Common myeloid progenitor, CD34-positive (primary cell): ENCODE results near the gene SLC17A7.

ENCODE experiments used
- CTCF ChIA-PET: fragments of 350-600 bp; sonication (Branson Sonifier 250); formaldehyde crosslinking; loops from one replicate; lab custom pipeline; 2021; ENCODE audit warnings: antibody characterized with exemption; lab: Charles Lee
- POLR2A ChIA-PET: fragments of 350-600 bp; sonication (Branson Sonifier 250); formaldehyde crosslinking; loops from one replicate; lab custom pipeline; 2021; ENCODE audit warnings: antibody characterized with exemption; lab: Charles Lee
- DNase-seq, 3 donors: peaks; one replicate each; pipeline versions ENCODE4 v3.0.0 to v3.0.0-alpha.2; 2013
- H3K27ac ChIP-seq, 2 experiments: 1 replicate in 1 of 2; 2 replicates in 1 of 2; pipeline ENCODE4 v1.7.0; 2013; ENCODE audit warnings: inconsistent platforms in 2 of 2, low read length in 2 of 2, mild to moderate bottlenecking in 2 of 2, low read depth in 1 of 2, moderate library complexity in 1 of 2; ENCODE audit not compliant: severe bottlenecking in 2 of 2, insufficient read depth in 1 of 2, poor library complexity in 1 of 2
- H3K27me3 ChIP-seq, 5 experiments: replicated peaks in 2 of 5; 1 replicate in 3 of 5; 2 replicates in 2 of 5; pipeline versions ENCODE4 v1.6.1 to v1.7.0; 2013; ENCODE audit warnings: low read length in 4 of 5, mild to moderate bottlenecking in 2 of 5, moderate library complexity in 2 of 5, inconsistent platforms in 1 of 5; ENCODE audit not compliant: insufficient read depth in 5 of 5, control insufficient read depth in 4 of 5
- H3K36me3 ChIP-seq, 4 experiments: 1 replicate in 2 of 4; 2 replicates in 2 of 4; pipeline versions ENCODE4 v1.6.1 to v1.7.0; 2013; ENCODE audit warnings: low read length in 3 of 4, control low read depth in 1 of 4, mild to moderate bottlenecking in 1 of 4; ENCODE audit not compliant: control insufficient read depth in 4 of 4, insufficient read depth in 4 of 4
- H3K4me1 ChIP-seq, 4 experiments: 1 replicate in 3 of 4; 2 replicates in 1 of 4; pipeline versions ENCODE4 v1.6.1 to v1.7.1; 2013; ENCODE audit warnings: low read length in 3 of 4, mild to moderate bottlenecking in 3 of 4, control low read depth in 1 of 4, inconsistent platforms in 1 of 4, moderate library complexity in 1 of 4; ENCODE audit not compliant: control insufficient read depth in 4 of 4, insufficient read depth in 4 of 4; ENCODE audit errors: control extremely low read depth in 1 of 4
- H3K4me3 ChIP-seq, 7 experiments: 1 replicate in 4 of 7; 2 replicates in 3 of 7; pipeline versions ENCODE4 v1.5.1 to v1.7.0; 2013; ENCODE audit warnings: mild to moderate bottlenecking in 7 of 7, low read length in 6 of 7, moderate library complexity in 6 of 7, inconsistent platforms in 2 of 7, low read depth in 2 of 7, control low read depth in 1 of 7; ENCODE audit not compliant: insufficient read depth in 4 of 7, control insufficient read depth in 1 of 7; ENCODE audit errors: extremely low read depth in 1 of 7
- H3K9me3 ChIP-seq, 5 experiments: 1 replicate in 4 of 5; 2 replicates in 1 of 5; pipeline versions ENCODE4 v1.6.1 to v1.7.1; 2013; ENCODE audit warnings: low read length in 4 of 5, mild to moderate bottlenecking in 2 of 5, inconsistent platforms in 1 of 5, low read depth in 1 of 5, moderate library complexity in 1 of 5; ENCODE audit not compliant: control insufficient read depth in 4 of 5, insufficient read depth in 2 of 5; ENCODE audit errors: control extremely low read depth in 1 of 5
- WGBS: methylation state at CpG from one replicate; pipeline ENCODE4 v1.1.5; 2013; ENCODE audit not compliant: insufficient coverage; 5-methylcytosine and 5-hydroxymethylcytosine counted together

Gene SLC17A7

DNA sequence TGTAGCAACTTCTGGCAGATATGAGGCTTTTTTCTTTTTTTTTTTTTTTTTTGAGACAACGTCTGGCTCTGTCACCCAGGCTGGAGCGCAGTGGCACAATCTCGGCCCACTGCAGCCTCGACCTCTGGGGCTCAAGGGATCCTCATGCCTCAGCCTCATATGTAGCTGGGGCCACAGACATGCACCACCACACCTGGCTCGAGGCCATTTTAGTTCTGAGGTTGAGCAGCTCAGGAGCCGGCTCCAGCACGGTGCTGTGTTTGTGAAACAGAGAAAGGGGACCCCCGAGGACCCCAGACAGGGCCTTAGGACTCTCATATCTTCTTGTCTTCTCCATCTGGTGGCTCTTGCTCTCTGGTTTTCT is 29.3 kb upstream of the SLC17A7 start:
- no peak overlapping the region for H3K4me3 ChIP-seq
- 50% methylated on average over 6 of the region's 8 CpGs for WGBS
- no peaks in the 10 kb centered on the region for H3K9me3 ChIP-seq
- no peak for DNase-seq
- H3K4me1 ChIP-seq = peaks cover 4 to 62% (median 53%) of the 10 kb centered on the region in 4 experiments
- ChIA-PET POLR2A (interaction anchor here (0.8 to 2.0 kb wide), 3 partner anchors 12 to 19 kb away, joined by 3 to 9 read pairs (median 4); partner anchors contain the start of genes ALDH16A1 and PIH1D1), CTCF (interaction anchor here (1.0 to 3.2 kb wide), 16 partner anchors 8 to 245 kb away, joined by 3 to 23 read pairs (median 4); partner anchors contain the start of genes ALDH16A1 and PIH1D1)
- no peaks in the 10 kb centered on the region for H3K27me3 ChIP-seq
- peaks cover 2 to 13% (median 6%) of the 10 kb centered on the region in 4 experiments for H3K36me3 ChIP-seq
- H3K27ac ChIP-seq = peak overlapping the region in 1 of 2 experiments; percentile 57

DNA sequence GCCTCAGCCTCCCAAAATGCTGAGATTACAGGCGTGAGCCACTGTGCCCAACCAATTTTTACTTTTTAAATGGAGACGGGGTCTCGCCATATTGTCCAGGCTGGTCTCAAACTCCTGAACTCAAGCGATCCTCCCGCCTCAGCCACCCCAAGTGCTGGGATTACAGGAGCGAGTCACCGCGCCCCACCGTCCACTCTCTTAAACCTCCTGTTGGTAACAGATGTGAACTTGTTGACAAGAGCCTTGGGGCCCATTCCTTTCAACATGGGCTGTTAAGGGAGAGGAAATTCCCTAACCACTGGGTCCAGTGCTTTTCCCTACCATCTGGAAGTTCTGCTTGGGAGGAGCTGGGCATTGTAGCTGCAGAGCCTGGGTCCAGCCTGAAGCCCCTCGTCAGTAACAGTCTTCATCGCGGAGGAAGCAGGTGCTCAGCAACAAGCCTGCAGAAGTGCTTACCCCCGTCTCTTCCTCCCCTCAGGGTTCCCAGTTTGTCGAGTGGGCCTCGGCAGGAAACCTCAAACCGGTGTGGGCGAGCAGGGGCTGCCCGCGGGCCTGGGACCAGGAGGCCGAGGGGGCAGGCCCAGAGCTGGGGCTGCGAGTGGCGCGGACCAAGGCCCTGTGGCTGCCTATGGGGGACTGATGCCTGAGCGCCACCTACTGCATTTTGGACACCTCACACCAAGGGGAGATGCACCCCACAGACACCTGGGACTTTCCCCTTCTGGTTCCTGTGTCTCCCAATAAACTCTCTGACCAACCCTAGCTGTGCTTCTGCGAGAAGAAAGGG is 28.7 kb upstream of the SLC17A7 start:
- Histone ChIP-seq H3K4me1 (peaks cover 4 to 56% (median 51%) of the 10 kb centered on the region in 4 experiments), H3K9me3 (no peaks in the 10 kb centered on the region), H3K36me3 (peaks cover 2 to 18% (median 9%) of the 10 kb centered on the region in 4 experiments), H3K27ac (peak overlapping the region; percentile 11 to 57), H3K27me3 (no peaks in the 10 kb centered on the region), H3K4me3 (peak overlapping the region in 2 of 7 experiments; percentile 28 to 36)
- WGBS = 18% methylated on average over 15 of the region's 25 CpGs
- ChIA-PET POLR2A (interaction anchor here (0.8 to 2.0 kb wide), 3 partner anchors 12 to 18 kb away, joined by 3 to 9 read pairs (median 4); partner anchors contain the start of genes ALDH16A1 and PIH1D1), CTCF (interaction anchor here (1.0 to 3.2 kb wide), 16 partner anchors 9 to 245 kb away, joined by 3 to 23 read pairs (median 4); partner anchors contain the start of genes ALDH16A1 and PIH1D1)
- peak; percentile 89 to 97 (median 97) for DNase-seq

GRCh38 chr19:49468746-49469447 is 27.6 kb upstream of the SLC17A7 start:
- Histone ChIP-seq H3K9me3 (no peaks in the 10 kb centered on the region), H3K36me3 (peaks cover 2 to 29% (median 17%) of the 10 kb centered on the region in 4 experiments), H3K27me3 (no peaks in the 10 kb centered on the region), H3K4me1 (peaks cover 4 to 47% (median 44%) of the 10 kb centered on the region in 4 experiments), H3K27ac (peak overlapping the region; percentile 36 to 61), H3K4me3 (no peak overlapping the region)
- WGBS = 38% methylated on average over 14 of the region's 15 CpGs
- CTCF ChIA-PET = interaction anchor here (0.7 to 3.2 kb wide), 5 partner anchors 13 to 150 kb away, joined by 3 to 23 read pairs (median 5); partner anchors contain the start of genes ALDH16A1 and PIH1D1
- POLR2A ChIA-PET = interaction anchor here (0.6 to 2.0 kb wide), 2 partner anchors 15 to 65 kb away, joined by 3 to 9 read pairs; partner anchors contain the start of gene ALDH16A1
- peak; percentile 93 to 98 (median 96) for DNase-seq

- H3K36me3 ChIP-seq = peaks cover 2 to 29% (median 18%) of the 10 kb centered on the region in 4 experiments
- CTCF ChIA-PET = interaction anchor here (0.6 kb wide), 1 partner anchor 206 kb away, joined by 5 read pairs; no protein-coding TSS in a partner anchor
These were observed 26.9 kb upstream of the SLC17A7 start for GRCh38 chr19:49468199-49468598.

DNA sequence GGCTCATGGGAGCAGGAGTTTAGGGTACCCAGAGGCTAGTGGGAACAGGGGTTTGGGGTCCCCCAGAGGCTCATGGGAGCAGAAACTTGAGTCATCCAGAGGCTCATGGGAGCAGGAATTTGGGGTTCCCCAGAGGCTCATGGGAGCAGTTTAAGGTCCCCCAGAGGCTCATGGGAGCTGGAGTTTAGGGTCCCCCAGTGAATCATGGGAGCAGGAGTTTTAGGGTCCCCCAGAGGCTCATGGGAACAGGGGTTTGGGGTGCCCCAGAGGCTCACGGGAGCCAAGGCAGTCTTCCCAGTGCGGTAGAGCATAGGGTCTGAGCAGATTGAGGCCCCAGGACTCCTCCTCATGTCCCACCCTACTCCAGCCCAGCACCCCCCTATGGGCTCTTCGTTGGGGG is 24.0 kb upstream of the SLC17A7 start:
- ChIA-PET POLR2A (no interaction called here), CTCF (interaction anchor here (0.7 to 2.5 kb wide), 4 partner anchors 8 to 105 kb away, joined by 3 to 9 read pairs (median 3); partner anchors contain the start of gene FLT3LG)

More at GRCh38 chr19:49468199-49468598, 26.9 kb upstream of the SLC17A7 start:
- Histone ChIP-seq H3K4me1 (peaks cover 4 to 40% (median 39%) of the 10 kb centered on the region in 4 experiments), H3K27ac (peak overlapping the region in 1 of 2 experiments; percentile 61), H3K4me3 (no peak overlapping the region), H3K27me3 (no peaks in the 10 kb centered on the region), H3K9me3 (no peaks in the 10 kb centered on the region)
- no peak for DNase-seq
- WGBS = 98% methylated on average over 16 of the region's 19 CpGs
- POLR2A ChIA-PET = no interaction called here

DNA sequence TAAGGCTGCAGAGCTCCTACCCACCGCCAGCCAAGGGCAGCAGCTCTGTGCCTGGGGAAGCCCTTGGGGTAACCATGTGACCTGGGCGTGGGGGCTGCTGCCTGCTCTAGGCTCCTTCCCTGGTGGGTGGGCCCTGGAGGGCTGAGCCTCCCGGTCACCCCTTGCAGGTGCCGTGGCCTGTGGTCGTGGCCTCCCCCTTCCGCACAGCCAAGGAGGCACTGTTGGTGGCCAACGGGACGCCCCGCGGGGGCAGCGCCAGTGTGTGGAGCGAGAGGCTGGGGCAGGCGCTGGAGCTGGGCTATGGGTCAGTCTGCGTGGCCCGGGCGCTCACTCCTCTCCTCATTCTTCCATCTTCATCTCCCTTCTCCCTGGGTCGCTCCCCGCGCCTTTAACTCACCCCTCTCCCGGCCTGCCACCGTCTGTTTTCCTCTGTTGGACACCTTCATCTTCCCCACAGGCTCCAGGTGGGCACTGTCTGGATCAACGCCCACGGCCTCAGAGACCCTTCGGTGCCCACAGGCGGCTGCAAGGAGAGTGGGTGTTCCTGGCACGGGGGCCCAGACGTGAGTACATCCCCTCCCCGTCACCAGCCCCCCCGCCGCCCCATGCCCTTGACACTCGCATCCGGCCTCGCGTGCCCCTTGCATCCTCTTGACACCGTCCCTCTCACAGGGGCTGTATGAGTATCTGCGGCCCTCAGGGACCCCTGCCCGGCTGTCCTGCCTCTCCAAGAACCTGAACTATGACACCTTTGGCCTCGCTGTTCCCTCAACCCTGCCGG is 22.8 kb upstream of the SLC17A7 start:
- ChIA-PET POLR2A (no interaction called here), CTCF (interaction anchor here (0.8 to 2.5 kb wide), 2 partner anchors 8 to 107 kb away, joined by 3 to 9 read pairs; no protein-coding TSS in a partner anchor)
- H3K9me3 ChIP-seq = no peaks in the 10 kb centered on the region
- no peak overlapping the region for H3K4me3 ChIP-seq
- no peaks in the 10 kb centered on the region for H3K27me3 ChIP-seq
- peaks cover 0 to 12% (median 11%) of the 10 kb centered on the region in 4 experiments for H3K4me1 ChIP-seq
- DNase-seq = no peak
- 96% methylated on average over 37 of the region's 39 CpGs for WGBS
- peaks cover 2 to 47% (median 28%) of the 10 kb centered on the region in 4 experiments for H3K36me3 ChIP-seq
- H3K27ac ChIP-seq = no peak overlapping the region

More for the DNA sequence above, 24.0 kb upstream of the SLC17A7 start:
- Histone ChIP-seq H3K9me3 (no peaks in the 10 kb centered on the region), H3K4me1 (peaks cover 0 to 23% (median 20%) of the 10 kb centered on the region in 4 experiments), H3K27me3 (no peaks in the 10 kb centered on the region), H3K4me3 (no peak overlapping the region), H3K36me3 (peaks cover 2 to 37% (median 20%) of the 10 kb centered on the region in 4 experiments), H3K27ac (no peak overlapping the region)
- DNase-seq = no peak
- 92% methylated on average over 2 of the region's 3 CpGs for WGBS
